Hippocampal formation (tissue), 2 donors: ENCODE results near the gene TIPARP.
"Not testable (repeated sequence)": the region's sequence is repeated elsewhere in the genome, so short reads cannot be mapped to it uniquely, and the experiment has no call there.

Experiments used
- DNase-seq, 2 donors: peaks; one replicate each; lab custom pipeline; 2025; lab: John Stamatoyannopoulos, UW

The TIPARP gene

GRCh38 chr3:156710429-156710828, 36.0 kb downstream of the TIPARP start:
- no peak for DNase-seq

GRCh38 chr3:156711113-156711512, 36.7 kb downstream of the TIPARP start:
- no peak for DNase-seq

GRCh38 chr3:156711944-156712343, 37.6 kb downstream of the TIPARP start:
- not testable (repeated sequence) for DNase-seq

- no peak for DNase-seq
Measured at GRCh38 chr3:156716105-156716862, 41.9 kb downstream of the TIPARP start.

GRCh38 chr3:156718622-156719306, 44.4 kb downstream of the TIPARP start:
- no peak for DNase-seq

- no peak for DNase-seq
Measured at GRCh38 chr3:156720826-156721225, 46.4 kb downstream of the TIPARP start.

- DNase-seq = no peak
Measured at GRCh38 chr3:156721687-156722618, 47.6 kb downstream of the TIPARP start.

GRCh38 chr3:156723182-156723619, 48.8 kb downstream of the TIPARP start:
- DNase-seq = no peak

GRCh38 chr3:156725682-156726081, 51.3 kb downstream of the TIPARP start:
- DNase-seq = no peak

- no peak for DNase-seq
Measured at GRCh38 chr3:156726456-156726855, 52.1 kb downstream of the TIPARP start.

- no peak for DNase-seq
Measured at GRCh38 chr3:156727519-156728205, 53.3 kb downstream of the TIPARP start.

GRCh38 chr3:156728267-156728985, 54.0 kb downstream of the TIPARP start:
- no peak for DNase-seq

- no peak for DNase-seq
Measured at GRCh38 chr3:156729460-156730179, 55.2 kb downstream of the TIPARP start.

GRCh38 chr3:156731813-156732212, 57.4 kb downstream of the TIPARP start:
- DNase-seq = no peak

- no peak for DNase-seq
Measured at GRCh38 chr3:156732261-156732660, 57.9 kb downstream of the TIPARP start.

GRCh38 chr3:156732715-156733421, 58.5 kb downstream of the TIPARP start:
- no peak for DNase-seq

GRCh38 chr3:156734661-156735060, 60.3 kb downstream of the TIPARP start:
- DNase-seq = not testable (repeated sequence)

GRCh38 chr3:156735471-156735870, 61.1 kb downstream of the TIPARP start:
- no peak for DNase-seq

GRCh38 chr3:156737049-156737448, 62.7 kb downstream of the TIPARP start:
- DNase-seq = not testable (repeated sequence)

GRCh38 chr3:156738251-156738650, 63.9 kb downstream of the TIPARP start:
- no peak for DNase-seq
